HG03520 (cell line): ENCODE data around the gene PAQR9.

ENCODE experiments used
- ATAC-seq: cut with Tn5 transposase; IDR thresholded peaks from one replicate; pipeline ENCODE4 v1.9.1; 2021; ENCODE audit warnings: mild to moderate bottlenecking, moderate library complexity; ENCODE audit not compliant: unreplicated experiment

PAQR9 gene

GRCh38 chr3:142952272-142953193, 10.9 kb downstream of the PAQR9 start:
- ATAC-seq: no peak

- ATAC-seq: no peak
Measured at GRCh38 chr3:142951794-142952193, 11.7 kb downstream of the PAQR9 start.

GRCh38 chr3:142950972-142951371, 12.5 kb downstream of the PAQR9 start:
- no peak for ATAC-seq

- ATAC-seq: no peak
Measured at GRCh38 chr3:142947799-142948575, 15.5 kb downstream of the PAQR9 start.

- ATAC-seq: no peak
Measured at GRCh38 chr3:142947352-142947751, 16.1 kb downstream of the PAQR9 start.

GRCh38 chr3:142946861-142947260, 16.6 kb downstream of the PAQR9 start:
- no peak for ATAC-seq

GRCh38 chr3:142945023-142945422, 18.5 kb downstream of the PAQR9 start:
- peak; percentile 5 for ATAC-seq

GRCh38 chr3:142944342-142944741, 19.1 kb downstream of the PAQR9 start:
- ATAC-seq: peak; percentile 65

GRCh38 chr3:142943870-142944269, 19.6 kb downstream of the PAQR9 start:
- ATAC-seq: peak; percentile 12

- ATAC-seq: no peak
Measured at GRCh38 chr3:142943349-142943748, 20.1 kb downstream of the PAQR9 start.

GRCh38 chr3:142941373-142942123, 21.9 kb downstream of the PAQR9 start:
- ATAC-seq: no peak

- ATAC-seq: peak; percentile 74
Measured at GRCh38 chr3:142940472-142940871, 23.0 kb downstream of the PAQR9 start.

GRCh38 chr3:142940000-142940399, 23.5 kb downstream of the PAQR9 start:
- ATAC-seq: no peak

- no peak for ATAC-seq
Measured at GRCh38 chr3:142935963-142936362, 27.5 kb downstream of the PAQR9 start.

- no peak for ATAC-seq
Measured at GRCh38 chr3:142934887-142935269, 28.6 kb downstream of the PAQR9 start.

- ATAC-seq: no peak
Measured at GRCh38 chr3:142934128-142934886, 29.2 kb downstream of the PAQR9 start.

GRCh38 chr3:142931222-142931621, 32.3 kb downstream of the PAQR9 start:
- peak; percentile 89 for ATAC-seq

- ATAC-seq: no peak
Measured at GRCh38 chr3:142930463-142930862, 33.0 kb downstream of the PAQR9 start.

- no peak for ATAC-seq
Measured at GRCh38 chr3:142929890-142930289, 33.6 kb downstream of the PAQR9 start.

- ATAC-seq: peak; percentile 49
Measured at GRCh38 chr3:142929109-142929508, 34.4 kb downstream of the PAQR9 start.
